ENCODE results near the gene TMC3. TPM values are rescaled to one million over a fixed set of nuclear protein-coding genes. Genes with fewer than 3 reads are reported as not detected.
"Not testable (repeated sequence)": the region's sequence is repeated elsewhere in the genome, so short reads cannot be mapped to it uniquely, and the experiment has no call there.

The TMC3 gene
- not detected for total RNA-seq

- H3K9me3 ChIP-seq (ENCODE audit: low read depth, low read length) = no peaks in the 10 kb centered on the region
- no peaks in the 10 kb centered on the region for H3K4me1 ChIP-seq (ENCODE audit: insufficient read depth, low read length)
These were observed at the start of gene TMC3 for GRCh38 chr15:81373775-81374395. TMC3 (minus strand) TSS chr15:81374213; CDS start chr15:81374077, 136 bp downstream.

DNA sequence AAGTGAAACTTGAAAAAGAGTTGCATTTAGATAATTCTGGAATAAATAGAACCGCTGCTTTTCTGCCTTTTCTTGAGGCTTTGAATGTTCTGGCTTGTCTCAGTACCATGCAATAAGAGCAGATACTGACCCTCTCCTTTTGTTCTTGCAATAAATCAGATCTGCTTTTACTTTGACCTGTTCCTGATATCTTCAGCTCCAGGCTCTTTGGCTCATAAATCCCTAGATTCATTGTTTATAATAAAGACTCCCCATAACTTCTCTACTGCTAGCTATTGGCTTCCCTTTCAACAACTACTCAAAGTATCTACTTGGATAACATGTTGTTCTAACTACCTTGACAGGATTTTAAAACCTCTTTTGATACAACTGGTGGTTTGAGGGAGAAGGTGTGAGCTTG, 47.4 kb upstream of the TMC3 start:
- H3K27me3 ChIP-seq (ENCODE audit: insufficient read depth, low read length) = no peaks in the 10 kb centered on the region
- no peaks in the 10 kb centered on the region for H3K4me1 ChIP-seq (ENCODE audit: insufficient read depth, low read length)
- no peak overlapping the region for H3K4me3 ChIP-seq (ENCODE audit: low read length)
- no peaks in the 10 kb centered on the region for H3K9me3 ChIP-seq (ENCODE audit: low read depth, low read length)

More at GRCh38 chr15:81373775-81374395, at the start of gene TMC3:
- no peaks in the 10 kb centered on the region for H3K27me3 ChIP-seq (ENCODE audit: insufficient read depth, low read length)
- no peak within 1 kb of the TSS for H3K4me3 ChIP-seq (ENCODE audit: low read length)

DNA sequence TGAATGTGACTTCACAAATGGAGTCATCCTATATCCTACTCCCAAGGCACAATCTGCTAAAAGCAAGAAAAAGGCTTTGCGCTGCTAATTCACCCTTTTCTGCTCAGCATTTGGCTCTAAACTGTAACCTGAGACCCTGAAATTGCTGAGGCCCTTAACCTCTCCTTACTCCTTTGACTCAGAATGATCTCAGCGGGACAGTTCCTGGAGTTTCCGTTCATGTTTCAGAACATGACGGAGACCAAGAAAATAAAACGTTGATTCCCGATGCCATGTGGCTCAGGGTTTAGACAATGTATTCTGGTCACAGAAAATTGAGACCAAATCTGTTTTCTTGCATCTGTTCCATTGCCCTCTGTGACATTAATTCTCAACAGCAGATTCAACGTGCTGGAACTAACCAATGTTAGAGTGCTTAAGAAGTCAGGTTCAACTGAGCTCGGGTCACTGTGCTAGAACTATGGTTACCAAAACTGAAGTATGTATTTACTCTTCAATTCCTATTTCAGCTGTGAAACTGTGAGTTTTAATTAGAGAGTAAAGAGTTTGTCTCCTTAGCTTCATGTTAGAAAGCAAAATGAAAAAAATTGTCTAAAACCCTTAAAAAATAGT, 45.4 kb upstream of the TMC3 start:
- H3K4me3 ChIP-seq (ENCODE audit: low read length) = no peak overlapping the region
- no peaks in the 10 kb centered on the region for H3K27me3 ChIP-seq (ENCODE audit: insufficient read depth, low read length)
- H3K9me3 ChIP-seq (ENCODE audit: low read depth, low read length) = no peaks in the 10 kb centered on the region
- peaks cover 6% of the 10 kb centered on the region for H3K4me1 ChIP-seq (ENCODE audit: insufficient read depth, low read length)

DNA sequence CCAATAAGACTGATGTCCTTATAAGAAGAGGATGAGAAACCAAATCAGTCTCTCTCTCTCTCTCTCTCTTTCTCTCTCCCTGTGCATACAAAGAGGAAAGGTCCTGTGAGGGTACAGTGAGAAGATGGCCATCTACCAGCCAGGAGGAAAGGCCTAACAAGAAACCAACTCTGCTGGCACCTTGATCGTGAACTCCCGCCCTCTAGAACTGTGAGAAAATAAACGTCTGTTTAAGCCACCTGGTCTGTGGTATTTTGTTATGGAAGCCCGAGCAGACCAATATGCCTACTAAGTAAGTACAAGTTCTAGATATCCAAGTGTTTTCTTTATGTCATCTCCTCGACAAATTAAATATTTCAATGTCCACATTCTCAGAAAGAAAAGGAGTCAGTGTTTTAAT, 44.9 kb upstream of the TMC3 start:
- H3K4me1 ChIP-seq (ENCODE audit: insufficient read depth, low read length) = peaks cover 7% of the 10 kb centered on the region

DNA sequence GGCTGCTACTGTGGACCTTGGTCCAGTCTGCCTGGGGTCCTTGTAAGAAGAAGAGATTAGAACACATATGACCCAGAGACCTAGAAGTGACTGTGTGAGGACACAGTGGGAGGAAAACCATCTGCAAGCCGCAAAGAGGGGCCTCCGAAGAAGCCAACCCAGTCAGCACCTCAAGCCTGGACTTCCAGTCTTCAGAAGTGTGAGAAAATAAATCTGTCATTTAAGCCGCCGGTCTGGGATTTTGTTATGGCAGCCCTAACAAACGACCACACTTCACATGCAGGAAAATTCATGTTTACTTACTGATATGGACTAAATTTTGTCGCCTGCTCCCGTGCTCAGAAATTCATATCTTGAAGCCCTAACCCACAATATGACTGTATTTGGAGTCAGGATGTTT, 44.4 kb upstream of the TMC3 start:
- no peaks in the 10 kb centered on the region for H3K27me3 ChIP-seq (ENCODE audit: insufficient read depth, low read length)
- H3K4me3 ChIP-seq (ENCODE audit: low read length) = no peak overlapping the region
- no peaks in the 10 kb centered on the region for H3K9me3 ChIP-seq (ENCODE audit: low read depth, low read length)
- H3K4me1 ChIP-seq (ENCODE audit: insufficient read depth, low read length) = peaks cover 7% of the 10 kb centered on the region

More for the DNA sequence above, 44.9 kb upstream of the TMC3 start:
- H3K9me3 ChIP-seq (ENCODE audit: low read depth, low read length) = no peaks in the 10 kb centered on the region
- no peaks in the 10 kb centered on the region for H3K27me3 ChIP-seq (ENCODE audit: insufficient read depth, low read length)
- no peak overlapping the region for H3K4me3 ChIP-seq (ENCODE audit: low read length)

DNA sequence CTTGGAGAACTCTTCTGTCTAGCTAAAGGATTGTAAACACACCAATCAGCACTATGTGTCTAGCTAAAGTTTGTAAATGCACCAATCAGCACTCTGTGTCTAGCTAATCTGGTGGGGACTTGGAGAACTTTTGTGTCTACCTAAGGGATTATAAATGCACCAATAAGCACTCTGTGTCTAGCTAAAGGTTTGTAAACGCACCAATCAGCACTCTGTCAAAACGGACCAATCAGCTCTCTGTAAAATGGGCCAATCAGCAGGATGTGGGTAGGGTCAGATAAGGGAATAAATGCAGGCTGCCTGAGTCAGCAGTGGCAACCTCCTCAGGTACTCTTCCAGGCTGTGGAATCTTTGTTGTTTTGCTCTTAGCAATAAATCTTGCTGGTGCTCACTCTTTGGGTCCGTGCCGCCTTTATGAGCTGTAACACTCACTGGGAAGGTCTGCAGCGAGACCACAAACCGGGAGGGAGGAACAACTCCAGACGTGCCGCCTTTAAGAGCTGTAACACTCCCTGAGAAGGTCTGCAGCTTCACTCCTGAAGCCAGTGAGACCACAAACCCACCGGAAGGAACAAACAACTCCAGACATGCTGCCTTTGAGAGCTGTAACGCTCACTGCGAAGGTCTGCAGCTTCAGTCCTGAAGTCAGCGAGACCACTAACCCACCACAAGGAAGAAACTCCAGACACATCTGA, 40.4 kb upstream of the TMC3 start:
- H3K27me3 ChIP-seq (ENCODE audit: insufficient read depth, low read length); H3K9me3 ChIP-seq (ENCODE audit: low read depth, low read length): not testable (repeated sequence)

DNA sequence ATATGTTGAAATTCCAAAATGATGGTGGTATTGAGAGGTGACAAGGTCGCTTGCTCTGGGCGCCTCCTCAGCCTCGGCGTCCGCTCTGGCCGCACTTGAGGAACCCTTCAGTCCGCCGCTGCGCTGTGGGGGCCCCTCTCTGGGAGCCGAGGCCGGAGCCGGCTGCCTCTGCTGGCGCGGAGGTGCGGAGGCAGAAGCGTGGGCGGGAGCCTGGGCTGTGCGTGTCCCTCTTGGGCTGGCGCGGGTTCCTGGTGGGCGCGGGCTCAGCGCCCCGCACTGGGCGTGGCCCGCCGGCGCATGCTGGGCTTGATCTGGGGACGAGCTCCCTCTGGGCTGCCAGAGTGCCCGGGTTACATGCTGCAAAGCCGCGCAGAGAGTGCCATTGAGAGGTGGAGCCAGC, 39.8 kb upstream of the TMC3 start:
- no peaks in the 10 kb centered on the region for H3K27me3 ChIP-seq (ENCODE audit: insufficient read depth, low read length)

More for the DNA sequence above, 40.4 kb upstream of the TMC3 start:
- not testable (repeated sequence) for H3K4me3 ChIP-seq (ENCODE audit: low read length)
- H3K4me1 ChIP-seq (ENCODE audit: insufficient read depth, low read length) = peaks cover 11% of the 10 kb centered on the region

DNA sequence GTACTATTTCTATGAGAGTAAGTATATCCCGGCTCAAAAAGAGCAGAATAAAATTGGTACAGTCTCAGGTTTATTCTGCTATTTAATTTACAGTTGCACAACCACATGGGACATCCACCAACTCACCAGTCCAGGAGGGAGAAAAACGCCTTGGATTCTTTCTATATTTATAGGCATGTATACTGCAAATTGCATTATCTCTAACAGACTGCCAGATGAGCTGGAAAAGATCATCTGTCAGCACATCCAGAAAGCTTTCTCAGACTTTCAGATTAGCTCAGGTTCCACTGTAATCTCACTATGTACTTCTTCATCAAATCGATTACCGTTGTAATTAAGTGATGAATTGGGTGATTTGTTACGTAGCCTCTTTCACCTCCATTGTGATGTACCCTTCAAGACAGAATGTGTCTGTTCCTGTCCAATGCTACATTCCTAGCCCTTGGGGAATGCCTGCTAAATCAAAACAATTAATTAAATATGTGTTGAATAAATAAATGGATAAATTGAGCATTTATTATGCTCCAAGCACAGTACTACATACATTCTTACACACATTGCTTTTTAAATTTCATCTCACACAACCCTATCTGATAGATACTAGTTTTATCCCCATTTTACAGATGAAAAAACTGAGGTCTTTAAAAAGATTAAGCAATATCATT, 38.1 kb upstream of the TMC3 start:
- peaks cover 11% of the 10 kb centered on the region for H3K4me1 ChIP-seq (ENCODE audit: insufficient read depth, low read length)
- no peaks in the 10 kb centered on the region for H3K27me3 ChIP-seq (ENCODE audit: insufficient read depth, low read length)
- no peaks in the 10 kb centered on the region for H3K9me3 ChIP-seq (ENCODE audit: low read depth, low read length)
- no peak overlapping the region for H3K4me3 ChIP-seq (ENCODE audit: low read length)

More for the DNA sequence above, 39.8 kb upstream of the TMC3 start:
- no peaks in the 10 kb centered on the region for H3K9me3 ChIP-seq (ENCODE audit: low read depth, low read length)
- no peak overlapping the region for H3K4me3 ChIP-seq (ENCODE audit: low read length)
- peaks cover 11% of the 10 kb centered on the region for H3K4me1 ChIP-seq (ENCODE audit: insufficient read depth, low read length)

GRCh38 chr15:81411051-81411450, 37.0 kb upstream of the TMC3 start:
- no peaks in the 10 kb centered on the region for H3K9me3 ChIP-seq (ENCODE audit: low read depth, low read length)
- H3K27me3 ChIP-seq (ENCODE audit: insufficient read depth, low read length) = no peaks in the 10 kb centered on the region
- no peak overlapping the region for H3K4me3 ChIP-seq (ENCODE audit: low read length)
- peaks cover 11% of the 10 kb centered on the region for H3K4me1 ChIP-seq (ENCODE audit: insufficient read depth, low read length)

- no peaks in the 10 kb centered on the region for H3K9me3 ChIP-seq (ENCODE audit: low read depth, low read length)
- H3K4me1 ChIP-seq (ENCODE audit: insufficient read depth, low read length) = peaks cover 11% of the 10 kb centered on the region
- H3K4me3 ChIP-seq (ENCODE audit: low read length) = no peak overlapping the region
- no peaks in the 10 kb centered on the region for H3K27me3 ChIP-seq (ENCODE audit: insufficient read depth, low read length)
These were observed 36.3 kb upstream of the TMC3 start for GRCh38 chr15:81410318-81410753.

- peaks cover 4% of the 10 kb centered on the region for H3K4me1 ChIP-seq (ENCODE audit: insufficient read depth, low read length)
- H3K4me3 ChIP-seq (ENCODE audit: low read length) = no peak overlapping the region
- no peaks in the 10 kb centered on the region for H3K9me3 ChIP-seq (ENCODE audit: low read depth, low read length)
- no peaks in the 10 kb centered on the region for H3K27me3 ChIP-seq (ENCODE audit: insufficient read depth, low read length)
These were observed 33.7 kb upstream of the TMC3 start for GRCh38 chr15:81407718-81408117.

GRCh38 chr15:81407176-81407575, 33.2 kb upstream of the TMC3 start:
- Histone ChIP-seq H3K4me1 (ENCODE audit: insufficient read depth, low read length) (peaks cover 4% of the 10 kb centered on the region), H3K27me3 (ENCODE audit: insufficient read depth, low read length) (no peaks in the 10 kb centered on the region), H3K9me3 (ENCODE audit: low read depth, low read length) (no peaks in the 10 kb centered on the region), H3K4me3 (ENCODE audit: low read length) (no peak overlapping the region)

DNA sequence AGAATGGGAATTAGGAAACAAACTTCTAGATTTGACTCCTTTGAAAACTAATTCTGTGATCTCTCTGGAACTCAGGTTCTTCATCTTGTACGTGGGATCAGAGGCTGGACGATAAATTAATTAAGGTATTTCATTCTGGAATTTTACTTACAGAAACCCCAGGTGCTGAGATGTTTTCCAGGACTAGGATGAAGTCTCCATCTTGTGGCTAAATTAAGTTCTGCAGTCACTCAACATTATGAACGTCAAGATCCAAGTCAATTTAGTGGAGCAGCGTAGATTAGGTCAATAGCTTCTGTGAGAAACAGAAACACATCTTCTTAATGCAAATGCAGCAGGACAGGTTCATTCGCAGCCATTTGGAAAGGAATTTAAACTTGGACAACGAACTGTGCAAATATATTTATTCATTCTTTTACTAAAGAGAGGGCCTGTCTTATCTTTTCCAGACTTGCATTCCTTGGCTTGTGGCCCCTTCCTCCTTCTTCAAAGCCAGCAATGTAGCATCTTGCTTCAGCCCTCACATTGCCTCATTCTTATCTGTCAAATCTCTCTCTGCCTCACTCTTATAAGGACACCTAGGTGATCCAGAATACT, 26.7 kb upstream of the TMC3 start:
- Histone ChIP-seq H3K4me1 (ENCODE audit: insufficient read depth, low read length) (no peaks in the 10 kb centered on the region), H3K27me3 (ENCODE audit: insufficient read depth, low read length) (no peaks in the 10 kb centered on the region), H3K9me3 (ENCODE audit: low read depth, low read length) (no peaks in the 10 kb centered on the region), H3K4me3 (ENCODE audit: low read length) (no peak overlapping the region)

GRCh38 chr15:81398910-81399551, 25.0 kb upstream of the TMC3 start:
- Histone ChIP-seq H3K27me3 (ENCODE audit: insufficient read depth, low read length) (no peaks in the 10 kb centered on the region), H3K4me3 (ENCODE audit: low read length) (no peak overlapping the region), H3K4me1 (ENCODE audit: insufficient read depth, low read length) (no peaks in the 10 kb centered on the region), H3K9me3 (ENCODE audit: low read depth, low read length) (no peaks in the 10 kb centered on the region)

Data from mononuclear cell (primary cell).